Osteoblast (primary cell): ENCODE results near the gene SEH1L. TPM values are rescaled to one million over a fixed set of nuclear protein-coding genes. Genes with fewer than 3 reads are reported as not detected.

Source experiments
- DNase-seq: peaks from one replicate; pipeline ENCODE4 v3.0.0; 2011; ENCODE audit warnings: low spot score, mixed read lengths; ENCODE audit not compliant: insufficient read length; ENCODE audit errors: missing footprints
- H2AFZ ChIP-seq: 2 replicates; pipeline ENCODE4 v1.6.0; 2011; ENCODE audit warnings: mild to moderate bottlenecking, low read length
- H3K27ac ChIP-seq: 2 replicates; pipeline ENCODE4 v1.5.1; 2011; ENCODE audit warnings: mild to moderate bottlenecking, low read depth, low read length, moderate library complexity
- H3K27me3 ChIP-seq: 2 replicates; pipeline ENCODE4 v1.6.0; 2012; ENCODE audit warnings: mild to moderate bottlenecking, control low read depth, inconsistent platforms, low read length, moderate library complexity; ENCODE audit not compliant: insufficient read depth
- H3K36me3 ChIP-seq: 2 replicates; pipeline ENCODE4 v1.5.1; 2011; ENCODE audit warnings: mild to moderate bottlenecking, low read length, control low read depth, moderate library complexity; ENCODE audit not compliant: insufficient read depth
- H3K4me1 ChIP-seq: 2 replicates; pipeline ENCODE4 v1.5.1; 2011; ENCODE audit warnings: mild to moderate bottlenecking, low read length, control low read depth, moderate library complexity; ENCODE audit not compliant: insufficient read depth
- H3K4me2 ChIP-seq: 2 replicates; pipeline ENCODE4 v1.6.0; 2011; ENCODE audit warnings: mild to moderate bottlenecking, low read length; ENCODE audit not compliant: insufficient read depth
- H3K4me3 ChIP-seq: fragments of 200-600 bp; sonication (generic); 3 replicates; pipeline ENCODE4 v1.5.1; 2012; ENCODE audit warnings: mild to moderate bottlenecking, low read length, inconsistent platforms; ENCODE audit not compliant: insufficient read depth
- H3K79me2 ChIP-seq: 2 replicates; pipeline ENCODE4 v1.6.0; 2012; ENCODE audit warnings: mild to moderate bottlenecking, low read length, control low read depth, inconsistent platforms; ENCODE audit not compliant: insufficient read depth
- H3K9me3 ChIP-seq: 2 replicates; pipeline ENCODE4 v1.5.1; 2011; ENCODE audit warnings: low read depth, low read length, control low read depth
- H4K20me1 ChIP-seq: 2 replicates; pipeline ENCODE4 v1.6.0; 2012; ENCODE audit warnings: mild to moderate bottlenecking, low read length, control low read depth; ENCODE audit not compliant: insufficient read depth
- CTCF ChIP-seq: IDR thresholded peaks from 2 replicates; pipeline ENCODE4 v1.5.1; 2011; ENCODE audit warnings: mild to moderate bottlenecking, low read depth, low read length, moderate library complexity; ENCODE audit errors: extremely low read depth
- total RNA-seq: library from RNA; depleted of rRNA; stranded (reverse); fragments of >200 nt; gene quantifications from 2 replicates; pipeline ENCODE4 v1.2.3, GENCODE V29; 2012

The SEH1L gene
- total RNA-seq, 1 donor = 51.0 TPM

- TF ChIP-seq CTCF = no peak
- H3K27ac ChIP-seq = peak overlapping the region; percentile 81
These were observed 42.8 kb downstream of the SEH1L start for GRCh38 chr18:12990641-12990966.

GRCh38 chr18:12990967-12991820, 43.4 kb downstream of the SEH1L start, which contains the start of gene CEP192:
Gene CEP192 (plus strand): TSS chr18:12991362. CDS start chr18:12999425, 8,063 bp downstream.
- Histone ChIP-seq H2AFZ (peak within 1 kb of the TSS; percentile 87), H3K9me3 (no peaks in the 10 kb centered on the region), H3K4me2 (peak within 1 kb of the TSS; percentile 98), H3K79me2 (peaks cover 42% of the 10 kb centered on the region), H3K27ac (peak within 1 kb of the TSS; percentile 81), H3K27me3 (no peaks in the 10 kb centered on the region), H3K4me1 (peaks cover 19% of the 10 kb centered on the region), H3K4me3 (peak within 1 kb of the TSS; percentile 89), H3K36me3 (no peaks in the 10 kb centered on the region), H4K20me1 (peaks cover 10% of the 10 kb centered on the region)
- peak; percentile 97 for DNase-seq
- TF ChIP-seq CTCF = no peak

More at GRCh38 chr18:12990641-12990966, 42.8 kb downstream of the SEH1L start:
- DNase-seq = no peak
- no peaks in the 10 kb centered on the region for H3K9me3 ChIP-seq
- H3K27me3 ChIP-seq = no peaks in the 10 kb centered on the region
- peaks cover 37% of the 10 kb centered on the region for H3K79me2 ChIP-seq
- peak overlapping the region; percentile 87 for H2AFZ ChIP-seq
- H3K4me2 ChIP-seq = peak overlapping the region; percentile 98
- peaks cover 6% of the 10 kb centered on the region for H4K20me1 ChIP-seq
- H3K4me1 ChIP-seq = peaks cover 19% of the 10 kb centered on the region
- peak overlapping the region; percentile 89 for H3K4me3 ChIP-seq
- H3K36me3 ChIP-seq = no peaks in the 10 kb centered on the region

- H3K36me3 ChIP-seq = no peaks in the 10 kb centered on the region
- peaks cover 15% of the 10 kb centered on the region for H4K20me1 ChIP-seq
- H3K27ac ChIP-seq = peak overlapping the region; percentile 58
- no peaks in the 10 kb centered on the region for H3K27me3 ChIP-seq
- no peak for TF ChIP-seq CTCF
- peaks cover 49% of the 10 kb centered on the region for H3K79me2 ChIP-seq
- H3K4me3 ChIP-seq = peak overlapping the region; percentile 89
- H3K9me3 ChIP-seq = no peaks in the 10 kb centered on the region
- H3K4me1 ChIP-seq = peaks cover 19% of the 10 kb centered on the region
- peak overlapping the region; percentile 88 for H3K4me2 ChIP-seq
- peak overlapping the region; percentile 77 for H2AFZ ChIP-seq
- DNase-seq = no peak
These were observed 44.0 kb downstream of the SEH1L start for GRCh38 chr18:12991821-12992179.

GRCh38 chr18:12993439-12993838, 45.6 kb downstream of the SEH1L start:
- TF ChIP-seq CTCF = no peak
- Histone ChIP-seq H4K20me1 (peaks cover 18% of the 10 kb centered on the region), H3K27me3 (no peaks in the 10 kb centered on the region), H3K4me2 (no peak overlapping the region), H3K27ac (no peak overlapping the region), H3K9me3 (no peaks in the 10 kb centered on the region), H3K4me1 (peaks cover 19% of the 10 kb centered on the region), H2AFZ (no peak overlapping the region), H3K4me3 (no peak overlapping the region), H3K79me2 (peaks cover 65% of the 10 kb centered on the region), H3K36me3 (no peaks in the 10 kb centered on the region)
- DNase-seq = no peak
